Activated CD4-positive, alpha-beta T cell treated with anti-CD3 and anti-CD28 coated beads, Interleukin-2, amount 10 ng/mL, durations not matched to agents 7 days and 5 days (primary cell): ENCODE data around the gene PLSCR4. TPM values are rescaled to one million over a fixed set of nuclear protein-coding genes. Genes with fewer than 3 reads are reported as not detected.

Experiments used
- CTCF ChIA-PET: fragments of 350-600 bp; sonication (Branson Sonifier 250); formaldehyde crosslinking; loops from one replicate; lab custom pipeline; 2021; ENCODE audit warnings: antibody characterized with exemption; lab: Charles Lee
- POLR2A ChIA-PET: fragments of 350-600 bp; sonication (Branson Sonifier 250); formaldehyde crosslinking; loops from one replicate; lab custom pipeline; 2021; ENCODE audit warnings: antibody characterized with exemption; lab: Charles Lee
- DNase-seq: peaks from one replicate; pipeline ENCODE4 v3.0.0-alpha.2; 2020
- H3K27ac Mint-ChIP-seq: one replicate; pipeline ENCODE4 v1.8.0; 2021; ENCODE audit warnings: mild to moderate bottlenecking, moderate library complexity, mixed read lengths
- H3K27me3 Mint-ChIP-seq: one replicate; pipeline ENCODE4 v1.8.0; 2021; ENCODE audit warnings: mixed read lengths
- H3K36me3 Mint-ChIP-seq: one replicate; pipeline ENCODE4 v1.8.0; 2021; ENCODE audit warnings: low read depth, mixed read lengths
- H3K4me1 Mint-ChIP-seq: one replicate; pipeline ENCODE4 v1.8.0; 2021; ENCODE audit warnings: mixed read lengths
- H3K4me3 Mint-ChIP-seq: one replicate; pipeline ENCODE4 v1.8.0; 2021; ENCODE audit warnings: mild to moderate bottlenecking, moderate library complexity, mixed read lengths
- H3K9me3 Mint-ChIP-seq: one replicate; pipeline ENCODE4 v1.8.0; 2021; ENCODE audit warnings: mixed read lengths
- total RNA-seq, 2 experiments: library from RNA; stranded (reverse); gene quantifications; one replicate each; pipeline ENCODE4 v1.2.3, GENCODE V29; 2021

PLSCR4 gene
- total RNA-seq, 2 experiments from 2014 or later, result 0.12 TPM; not detected in 1

DNA sequence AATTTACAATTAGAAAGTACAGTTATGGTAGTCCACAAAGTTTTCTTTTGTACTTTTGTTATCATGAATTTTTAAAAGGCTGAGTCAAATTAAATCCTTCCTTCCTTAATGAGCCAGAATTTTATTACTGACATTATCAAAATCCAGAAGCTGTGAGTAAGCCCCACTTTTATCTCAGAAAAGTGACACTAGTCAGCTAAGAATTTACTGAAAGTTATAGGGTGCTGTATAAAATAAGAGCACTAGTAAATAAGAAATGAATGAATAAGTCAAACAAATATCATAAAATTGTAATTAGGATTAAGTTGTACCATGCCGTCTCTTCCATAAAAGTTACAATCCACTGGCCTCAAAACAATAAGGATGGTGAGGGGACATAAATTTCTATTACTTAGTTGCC lies 105.3 kb downstream of the PLSCR4 start:
- Mint-ChIP-seq H3K27me3 (no peaks in the 10 kb centered on the region), H3K9me3 (no peaks in the 10 kb centered on the region), H3K27ac (no peak overlapping the region), H3K36me3 (no peaks in the 10 kb centered on the region), H3K4me1 (no peaks in the 10 kb centered on the region), H3K4me3 (no peak overlapping the region)
- POLR2A ChIA-PET, result no interaction called here
- CTCF ChIA-PET, result no interaction called here
- DNase-seq, result no peak

GRCh38 chr3:146142757-146143156 lies 108.1 kb downstream of the PLSCR4 start:
- Mint-ChIP-seq H3K4me3 (no peak overlapping the region), H3K4me1 (no peaks in the 10 kb centered on the region), H3K36me3 (no peaks in the 10 kb centered on the region), H3K27me3 (no peaks in the 10 kb centered on the region), H3K27ac (no peak overlapping the region), H3K9me3 (no peaks in the 10 kb centered on the region)
- no peak for DNase-seq
- CTCF ChIA-PET, result no interaction called here
- POLR2A ChIA-PET, result no interaction called here

Other genes with a start within 250 kb of the PLSCR4 start
- gene PLOD2, start 89.9 kb downstream of the PLSCR4 start, total RNA-seq, result under 1 TPM in 1 of 2 experiments, not detected in 1; 0.10 TPM
- gene PLSCR2, start 218.5 kb upstream of the PLSCR4 start, total RNA-seq, result under 1 TPM in 1 of 2 experiments, not detected in 1; 0.35 TPM